Heart left ventricle (tissue), 13 donors: ENCODE results near the gene DHRS1.

Source experiments
- CTCF ChIP-seq, 12 donors: fragments of 200-600 bp; sonication (generic) in 4 of 12; IDR thresholded peaks; one replicate each; pipeline versions ENCODE4 v1.5.0 to v1.8.0; 2018 to 2022; ENCODE audit warnings: antibody characterized with exemption in 12 of 12, mild to moderate bottlenecking in 5 of 12
- POLR2A ChIP-seq, 2 donors: fragments of 450-650 bp; IDR thresholded peaks; one replicate each; pipeline ENCODE4 v1.6.1; 2017; ENCODE audit warnings: antibody characterized with exemption in 2 of 2, mild to moderate bottlenecking in 2 of 2, moderate library complexity in 2 of 2
- donor health status: ischemic (EF 13 %, LVEDD 7.1; RV severe dilation, severe dysfunction).
- donor health status: DM: no; HTN: yes; CAD: no.
- donor health status: DM: no; HTN: no; CAD: no.
- donor health status: ischemic (EF 25% LVEDD 6.9; RV normal size, moderate dysfunction).
- donor health status: ischemic (EF 25% LVEDD 5.7; RV mildly dilated, moderate dysfunction).
- donor health status: ischemic (EF 35%, LVEDD 5.7; RV mildly dilated, moderate dysfunction).
- donor health status: nonischemic (EF 11% LVEDD 7.7; RV severe dilation, severe dysfunction).
- donor health status: DM: yes; HTN: yes; CAD: no.
- donor health status: PGD.
- donor health status: ischemic (EF 29% LVEDD 5.4; RV normal size, mild dysfunction).
- donor health status: nonischemic (EF 23%, LVEDD 6.1; RV moderate dilation, normal function).

GRCh38 chr14:24290746-24291145, 8.8 kb downstream of the DHRS1 start:
- TF ChIP-seq CTCF (IDR thresholded peaks at IDR 0.05) (no peak), POLR2A (IDR thresholded peaks at IDR 0.05) (no peak)
